Cardiac fibroblast (primary cell): ENCODE data around the gene PRAMEF1.

Experiments
- DNase-seq, 2 donors: peaks; one replicate each; pipeline versions ENCODE4 v3.0.0 to v3.0.0-alpha.2; 2010; ENCODE audit warnings: low read depth in 2 of 2
- H3K4me3 ChIP-seq, 2 donors: replicated peaks in 1 of 2; 1 replicate in 1 of 2; 2 replicates in 1 of 2; pipeline ENCODE4 v1.5.1; 2011; ENCODE audit warnings: low read depth in 2 of 2, low read length in 2 of 2, mild to moderate bottlenecking in 2 of 2, moderate library complexity in 1 of 2
- CTCF ChIP-seq: IDR thresholded peaks from one replicate; pipeline ENCODE4 v1.5.1; 2011; ENCODE audit warnings: low read depth, mild to moderate bottlenecking, low read length, inconsistent platforms

PRAMEF1 gene

GRCh38 chr1:12769031-12769430 lies 22.2 kb upstream of the PRAMEF1 start:
- no peak overlapping the region for H3K4me3 ChIP-seq
- no peak for DNase-seq
- TF ChIP-seq CTCF: no peak

DNA sequence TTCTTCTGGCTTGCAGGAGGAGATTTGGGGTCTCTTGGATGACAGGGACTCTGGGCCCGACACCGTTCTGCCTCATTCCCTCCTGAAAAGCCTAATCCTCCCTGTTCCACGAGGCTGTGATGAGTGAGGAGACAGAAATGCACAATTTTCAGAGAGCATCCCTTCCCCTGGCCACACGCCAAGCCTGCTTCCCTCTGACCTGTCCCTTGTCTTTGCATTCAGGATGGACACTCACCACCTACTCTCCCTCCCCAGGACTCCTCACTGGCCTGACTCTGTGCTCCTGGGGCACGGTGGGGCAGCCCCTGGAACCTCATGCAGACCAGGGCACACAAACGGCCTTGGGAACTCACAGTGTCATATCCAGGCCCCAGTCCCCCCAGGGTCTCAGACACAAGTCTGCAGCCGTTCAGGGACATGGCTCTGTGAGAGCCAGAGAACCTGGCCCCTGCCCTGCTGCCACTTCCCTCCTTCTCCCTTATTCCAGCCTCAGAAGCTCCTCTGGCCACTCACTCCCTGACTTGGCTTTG lies 21.2 kb upstream of the PRAMEF1 start:
- TF ChIP-seq CTCF: no peak
- DNase-seq: no peak
- no peak overlapping the region for H3K4me3 ChIP-seq

- H3K4me3 ChIP-seq: no peak overlapping the region
- TF ChIP-seq CTCF: no peak
Observed at GRCh38 chr1:12770620-12771019, 20.6 kb upstream of the PRAMEF1 start.

GRCh38 chr1:12771186-12771585 lies 20.0 kb upstream of the PRAMEF1 start:
- no peak for DNase-seq
- H3K4me3 ChIP-seq: no peak overlapping the region
- no peak for TF ChIP-seq CTCF

More at GRCh38 chr1:12770620-12771019, 20.6 kb upstream of the PRAMEF1 start:
- DNase-seq: no peak

DNA sequence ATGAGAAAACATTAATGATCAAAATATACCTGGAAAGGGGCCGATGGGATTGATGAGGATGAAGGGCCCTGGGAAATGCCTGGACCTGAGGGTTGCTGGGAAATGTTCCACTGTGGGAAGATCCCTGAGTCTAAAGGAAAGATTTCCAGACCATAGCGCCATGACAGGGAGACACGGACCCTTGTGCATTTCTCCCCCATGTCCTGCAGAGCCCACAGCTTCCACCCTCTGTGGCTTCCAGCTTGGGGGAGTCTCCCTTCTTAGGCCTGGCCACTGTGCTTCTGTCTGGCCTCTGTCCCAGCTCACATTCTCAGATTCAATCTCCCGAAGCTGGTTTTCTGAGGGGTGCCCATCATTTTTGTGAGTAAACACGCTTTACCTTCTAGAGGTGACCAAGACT lies 18.7 kb upstream of the PRAMEF1 start:
- no peak for TF ChIP-seq CTCF
- no peak for DNase-seq
- H3K4me3 ChIP-seq: no peak overlapping the region

GRCh38 chr1:12773438-12773837 lies 17.8 kb upstream of the PRAMEF1 start, which contains the start of gene PRAMEF12:
Gene PRAMEF12, plus strand, starts transcription at chr1:12773738. Its CDS starts 1,130 bp downstream, at chr1:12774868.
- no peak for TF ChIP-seq CTCF
- DNase-seq: no peak
- H3K4me3 ChIP-seq: no peak within 1 kb of the TSS

DNA sequence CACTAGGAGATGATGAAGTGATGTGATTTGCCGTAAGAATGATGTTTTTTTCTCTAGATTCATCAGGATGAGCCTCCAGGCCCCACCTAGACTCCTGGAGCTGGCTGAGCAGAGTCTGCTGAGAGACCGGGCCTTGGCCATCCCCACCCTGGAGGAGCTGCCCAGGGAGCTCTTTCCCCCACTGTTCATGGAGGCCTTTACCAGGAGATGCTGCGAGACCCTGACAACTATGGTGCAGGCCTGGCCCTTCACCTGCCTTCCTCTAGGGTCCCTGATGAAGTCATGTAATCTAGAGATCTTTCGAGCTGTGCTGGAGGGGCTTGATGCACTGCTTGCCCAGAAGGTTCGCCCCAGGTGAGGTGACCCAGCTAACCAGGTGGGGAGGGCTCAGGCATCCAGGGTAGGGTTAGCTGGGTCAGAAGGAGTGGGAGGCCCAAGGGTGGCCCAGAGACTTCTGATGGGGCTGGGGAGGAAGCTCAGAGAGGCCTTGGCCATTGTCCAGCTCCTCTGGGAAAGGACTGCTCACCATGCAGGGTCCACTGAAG lies 16.3 kb upstream of the PRAMEF1 start:
- no peak for TF ChIP-seq CTCF
- DNase-seq: no peak
- no peak overlapping the region for H3K4me3 ChIP-seq
